Progenitor cell of endocrine pancreas (in vitro differentiated cells): ENCODE data around the gene SNED1. TPM values are rescaled to one million over a fixed set of nuclear protein-coding genes. Genes with fewer than 3 reads are reported as not detected.

Experiments used
- DNase-seq: peaks from one replicate; pipeline ENCODE4 v3.0.0; 2021; ENCODE audit warnings: low spot score; ENCODE audit not compliant: unreplicated experiment
- H3K27ac Mint-ChIP-seq: 2 replicates; pipeline ENCODE4 v1.8.0; 2021; ENCODE audit warnings: mild to moderate bottlenecking, moderate library complexity, mixed read lengths
- H3K27me3 Mint-ChIP-seq: 2 replicates; pipeline ENCODE4 v1.8.0; 2021; ENCODE audit warnings: mixed read lengths
- H3K36me3 Mint-ChIP-seq: 2 replicates; pipeline ENCODE4 v1.8.0; 2022; ENCODE audit warnings: mixed read lengths; ENCODE audit not compliant: insufficient read depth
- H3K4me1 Mint-ChIP-seq: 2 replicates; pipeline ENCODE4 v1.8.0; 2021; ENCODE audit warnings: low read depth, mixed read lengths
- H3K4me3 Mint-ChIP-seq: 2 replicates; pipeline ENCODE4 v1.8.0; 2021; ENCODE audit warnings: low read depth, mild to moderate bottlenecking, moderate library complexity, mixed read lengths
- H3K9me3 Mint-ChIP-seq: 2 replicates; pipeline ENCODE4 v1.8.0; 2021; ENCODE audit warnings: low read depth, mixed read lengths
- total RNA-seq: library from RNA; stranded (reverse); gene quantifications from 2 replicates; pipeline ENCODE4 v1.2.1, GENCODE V29; 2021
- TF ChIP-seq, protein P1 (sequence below): fragments of 200-600 bp; sonication (generic); IDR thresholded peaks from one replicate; pipeline ENCODE4 v1.5.0; 2021; ENCODE audit warnings: antibody characterized with exemption, mild to moderate bottlenecking; ENCODE audit not compliant: unreplicated experiment

SNED1 gene
- total RNA-seq, 1 donor from 2014 or later, result 2.2 TPM

DNA sequence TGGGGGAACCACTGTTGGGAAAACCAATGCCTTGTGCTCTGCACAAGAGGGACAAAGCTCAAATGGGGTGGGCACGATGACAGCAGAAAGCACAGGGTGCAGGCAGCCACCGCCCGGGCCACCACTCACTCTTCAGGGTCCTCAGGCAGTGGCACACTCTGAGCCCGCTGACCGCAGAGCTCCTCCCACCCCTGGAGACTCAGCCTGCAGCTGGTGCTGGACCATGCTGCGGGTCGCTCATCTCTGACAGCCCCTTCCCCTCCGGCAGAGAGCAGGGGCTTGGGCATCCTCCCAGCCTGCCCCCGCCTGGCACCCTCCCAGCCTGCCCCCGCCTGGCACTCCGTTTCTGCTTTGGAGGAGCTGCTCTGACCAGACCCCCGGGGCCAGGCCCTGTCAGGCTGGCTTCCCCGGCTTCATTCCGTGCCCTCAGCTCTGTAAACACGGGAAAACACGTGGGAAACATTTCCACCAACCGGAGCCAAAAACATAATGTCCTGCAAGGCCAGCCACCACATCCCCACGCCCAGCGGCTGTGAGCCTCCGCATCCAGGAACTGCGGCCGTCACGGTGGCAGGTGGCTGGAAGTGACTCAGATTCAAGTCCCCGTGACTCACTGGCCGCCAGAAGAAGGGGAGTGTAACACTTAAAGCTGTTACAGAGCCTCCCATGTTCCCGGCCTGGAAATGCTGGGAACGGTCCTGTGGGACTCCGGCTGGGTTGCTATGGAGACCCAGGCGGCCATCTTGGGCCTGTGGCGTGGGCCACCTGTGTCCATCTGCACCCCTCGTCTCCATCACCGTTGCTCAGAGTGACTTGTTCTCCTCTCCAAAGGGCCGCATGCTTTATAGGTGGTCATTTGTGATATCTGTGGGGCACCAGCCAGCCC is 6.8 kb upstream of the SNED1 start:
- Mint-ChIP-seq H3K9me3 (no peaks in the 10 kb centered on the region), H3K27me3 (peaks cover 10% of the 10 kb centered on the region), H3K4me3 (no peak overlapping the region), H3K36me3 (no peaks in the 10 kb centered on the region), H3K27ac (no peak overlapping the region), H3K4me1 (no peaks in the 10 kb centered on the region)
- peak; percentile 8 for DNase-seq
- TF ChIP-seq, protein P1, sequence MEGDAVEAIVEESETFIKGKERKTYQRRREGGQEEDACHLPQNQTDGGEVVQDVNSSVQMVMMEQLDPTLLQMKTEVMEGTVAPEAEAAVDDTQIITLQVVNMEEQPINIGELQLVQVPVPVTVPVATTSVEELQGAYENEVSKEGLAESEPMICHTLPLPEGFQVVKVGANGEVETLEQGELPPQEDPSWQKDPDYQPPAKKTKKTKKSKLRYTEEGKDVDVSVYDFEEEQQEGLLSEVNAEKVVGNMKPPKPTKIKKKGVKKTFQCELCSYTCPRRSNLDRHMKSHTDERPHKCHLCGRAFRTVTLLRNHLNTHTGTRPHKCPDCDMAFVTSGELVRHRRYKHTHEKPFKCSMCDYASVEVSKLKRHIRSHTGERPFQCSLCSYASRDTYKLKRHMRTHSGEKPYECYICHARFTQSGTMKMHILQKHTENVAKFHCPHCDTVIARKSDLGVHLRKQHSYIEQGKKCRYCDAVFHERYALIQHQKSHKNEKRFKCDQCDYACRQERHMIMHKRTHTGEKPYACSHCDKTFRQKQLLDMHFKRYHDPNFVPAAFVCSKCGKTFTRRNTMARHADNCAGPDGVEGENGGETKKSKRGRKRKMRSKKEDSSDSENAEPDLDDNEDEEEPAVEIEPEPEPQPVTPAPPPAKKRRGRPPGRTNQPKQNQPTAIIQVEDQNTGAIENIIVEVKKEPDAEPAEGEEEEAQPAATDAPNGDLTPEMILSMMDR, result no peak

DNA sequence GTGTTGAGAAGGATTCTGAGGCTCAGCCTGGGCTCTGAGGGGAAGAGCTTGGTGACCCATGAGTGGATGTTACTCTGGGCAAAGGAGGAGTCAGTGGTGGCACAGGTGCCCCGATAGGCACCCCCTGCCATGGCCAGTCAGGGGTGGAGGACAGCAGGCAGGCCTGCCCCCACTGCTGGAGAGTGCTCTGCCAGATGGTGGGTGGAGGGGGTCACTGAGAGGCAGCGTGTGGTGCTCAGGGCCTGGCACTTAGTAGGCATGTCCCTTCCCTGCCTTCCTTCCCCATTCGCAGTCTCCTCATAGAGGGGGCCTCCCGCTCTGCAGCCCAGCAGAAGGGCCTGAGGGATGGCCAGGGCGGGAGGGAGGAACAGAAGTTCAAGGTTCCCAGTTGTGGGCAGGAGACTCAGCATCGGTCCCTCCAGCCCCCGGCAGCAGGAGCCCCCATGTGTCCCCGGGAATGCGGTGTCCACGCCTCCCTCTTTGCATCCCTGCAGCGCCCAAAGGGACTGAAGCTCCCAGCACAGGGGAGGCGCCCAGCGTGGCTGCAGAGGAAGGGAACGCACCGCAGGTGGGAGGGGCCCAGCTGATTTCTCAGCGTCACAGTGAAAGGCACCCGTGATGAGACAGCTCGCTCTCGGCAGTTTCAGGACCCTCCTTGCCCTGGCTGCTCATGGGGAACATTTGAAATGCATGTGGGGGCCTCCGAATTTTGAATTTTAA is 5.7 kb upstream of the SNED1 start:
- Mint-ChIP-seq H3K4me3 (no peak overlapping the region), H3K36me3 (no peaks in the 10 kb centered on the region), H3K27me3 (peaks cover 19% of the 10 kb centered on the region), H3K4me1 (peaks cover 2% of the 10 kb centered on the region), H3K9me3 (no peaks in the 10 kb centered on the region), H3K27ac (no peak overlapping the region)
- TF ChIP-seq, protein P1, result no peak
- DNase-seq, result peak; percentile 8

DNA sequence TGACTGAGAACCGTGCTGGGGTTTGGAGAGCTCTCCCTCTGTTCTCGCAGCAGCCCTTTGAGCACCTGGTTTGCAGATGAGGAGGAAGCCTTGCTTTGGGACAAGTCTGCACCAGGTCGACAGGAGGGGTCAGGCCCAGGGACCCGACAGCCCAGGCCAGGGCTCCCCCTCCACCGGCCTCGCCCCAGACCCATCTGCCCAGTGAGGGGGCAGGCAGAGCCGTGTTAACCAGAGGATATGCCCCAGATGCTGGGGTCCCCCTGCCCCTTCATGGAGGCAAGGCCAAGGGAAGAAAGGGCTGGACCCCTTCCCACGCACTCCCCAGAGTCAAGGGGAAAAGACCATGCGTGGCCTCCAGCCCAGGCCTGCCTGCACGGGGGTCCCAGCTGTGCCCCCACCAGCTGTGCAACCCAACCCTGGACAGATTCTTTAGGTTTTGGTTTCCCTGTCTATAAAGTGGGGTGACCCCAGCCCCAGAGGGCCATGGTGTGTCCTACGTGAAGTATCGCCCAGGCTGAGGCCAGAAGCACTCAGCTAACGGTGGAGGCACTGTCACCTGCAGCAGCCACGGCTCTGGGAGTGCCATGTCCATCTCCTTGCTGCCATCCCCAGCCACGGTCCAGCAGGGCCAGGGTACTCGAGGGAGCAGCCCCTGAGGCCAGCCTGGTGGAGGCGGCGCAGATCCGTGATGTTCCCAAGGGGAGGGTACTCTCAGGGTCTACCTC is 4.8 kb upstream of the SNED1 start:
- TF ChIP-seq, protein P1, result no peak
- peak; percentile 8 for DNase-seq
- H3K27ac Mint-ChIP-seq, result no peak overlapping the region
- no peak overlapping the region for H3K4me3 Mint-ChIP-seq
- H3K9me3 Mint-ChIP-seq, result no peaks in the 10 kb centered on the region
- peaks cover 19% of the 10 kb centered on the region for H3K27me3 Mint-ChIP-seq
- peaks cover 2% of the 10 kb centered on the region for H3K4me1 Mint-ChIP-seq
- no peaks in the 10 kb centered on the region for H3K36me3 Mint-ChIP-seq

DNA sequence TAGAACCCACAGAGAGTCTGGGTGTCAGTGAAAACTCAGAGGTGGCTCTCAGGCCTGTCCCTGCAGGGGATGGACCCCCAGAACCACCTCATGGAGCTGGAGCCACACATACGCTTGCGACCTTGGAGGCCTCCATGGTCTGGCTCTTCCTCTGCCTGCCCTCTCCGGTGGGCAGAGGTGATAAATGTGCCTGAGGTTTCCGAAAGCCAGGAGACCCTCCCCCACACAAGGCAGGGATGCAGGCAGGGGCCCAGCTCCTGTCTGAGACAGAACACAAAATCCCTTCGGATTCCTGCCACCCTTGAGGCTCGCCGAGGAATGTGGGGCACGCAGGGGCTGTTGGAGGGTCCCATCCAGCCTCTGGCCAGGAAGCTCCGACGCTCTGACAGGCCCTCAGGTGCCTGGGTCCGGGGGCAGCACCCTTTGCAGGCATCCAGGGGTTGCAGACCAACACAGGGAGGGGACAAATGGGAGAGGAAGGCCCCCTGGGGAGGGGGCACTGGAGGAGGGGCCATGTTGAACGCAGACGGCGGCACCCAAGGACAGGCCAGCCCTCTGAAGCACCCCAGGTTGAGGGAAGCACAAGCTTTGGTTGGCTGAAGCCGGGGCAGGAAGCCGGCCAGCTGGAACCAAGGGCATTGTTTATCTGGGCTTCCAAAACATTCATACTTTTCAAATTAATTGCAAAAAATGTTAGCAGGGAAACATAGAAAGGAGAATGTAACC is 4.1 kb upstream of the SNED1 start:
- peak; percentile 6 for DNase-seq
- Mint-ChIP-seq H3K4me1 (peaks cover 2% of the 10 kb centered on the region), H3K27ac (no peak overlapping the region), H3K27me3 (peaks cover 19% of the 10 kb centered on the region), H3K4me3 (no peak overlapping the region), H3K36me3 (no peaks in the 10 kb centered on the region), H3K9me3 (no peaks in the 10 kb centered on the region)
- TF ChIP-seq, protein P1, result no peak
